HG03097 (cell line): ENCODE results near the gene PEX26.
"Not testable (repeated sequence)": the region's sequence is repeated elsewhere in the genome, so short reads cannot be mapped to it uniquely, and the experiment has no call there.

ENCODE experiments used
- ATAC-seq: cut with Tn5 transposase; IDR thresholded peaks from one replicate; pipeline ENCODE4 v1.9.1; 2021; ENCODE audit not compliant: unreplicated experiment, low FRiP score

The PEX26 gene

DNA sequence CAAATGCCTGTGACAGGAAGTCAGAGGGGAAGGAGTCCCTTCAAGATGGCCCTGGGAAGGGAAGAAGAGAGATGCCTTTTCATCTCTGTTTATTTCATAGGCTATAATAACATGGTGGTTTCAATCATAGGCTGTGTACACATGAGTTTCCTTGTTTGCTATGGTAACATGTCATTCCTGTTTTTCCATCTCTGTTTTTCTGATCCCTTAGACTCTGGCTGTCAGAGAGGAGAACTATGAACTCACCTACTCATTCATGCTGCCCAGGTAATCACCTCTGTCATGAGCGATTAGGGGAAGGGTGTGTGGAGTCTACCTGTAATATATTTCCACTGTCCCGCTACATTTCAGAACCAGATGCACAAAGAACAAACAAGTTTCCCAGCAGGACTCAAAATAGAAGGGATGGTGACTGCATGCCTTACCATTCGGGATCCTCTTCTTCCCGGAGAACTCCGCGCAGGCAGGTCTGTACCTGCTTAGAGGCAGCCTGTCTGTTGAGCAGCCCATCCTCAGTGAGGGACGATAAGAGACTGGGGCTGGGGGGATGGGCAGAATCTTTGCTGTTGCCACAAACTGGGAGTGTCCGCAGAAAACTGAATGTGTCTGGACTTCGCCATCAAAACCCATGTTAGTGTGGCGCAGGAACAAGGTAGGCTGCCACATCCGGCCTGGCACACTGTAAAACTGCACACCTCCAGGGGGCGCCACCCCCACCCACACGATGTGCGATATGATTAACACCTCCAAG lies 7.1 kb upstream of the PEX26 start:
- ATAC-seq, result no peak

GRCh38 chr22:18071307-18071967 lies 6.4 kb upstream of the PEX26 start:
- not testable (repeated sequence) for ATAC-seq

DNA sequence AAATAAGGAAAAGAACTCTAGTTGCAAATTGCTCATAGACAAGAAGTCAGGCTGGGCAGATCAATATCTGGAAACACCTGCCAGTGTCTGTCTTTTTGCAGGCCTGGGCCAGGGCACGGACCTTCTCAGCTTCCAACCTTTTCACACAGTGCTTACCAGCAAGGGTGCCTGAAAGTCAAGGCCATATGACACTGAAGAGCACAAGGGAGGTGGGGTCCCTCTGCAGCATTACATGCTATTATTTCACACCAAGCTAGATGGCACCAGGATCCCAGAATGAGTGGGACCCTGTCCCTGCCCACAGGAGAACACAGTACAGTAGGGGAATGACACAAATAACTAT lies 5.9 kb upstream of the PEX26 start:
- no peak for ATAC-seq

- ATAC-seq, result no peak
Measured at GRCh38 chr22:18073467-18073866, 4.3 kb upstream of the PEX26 start.

DNA sequence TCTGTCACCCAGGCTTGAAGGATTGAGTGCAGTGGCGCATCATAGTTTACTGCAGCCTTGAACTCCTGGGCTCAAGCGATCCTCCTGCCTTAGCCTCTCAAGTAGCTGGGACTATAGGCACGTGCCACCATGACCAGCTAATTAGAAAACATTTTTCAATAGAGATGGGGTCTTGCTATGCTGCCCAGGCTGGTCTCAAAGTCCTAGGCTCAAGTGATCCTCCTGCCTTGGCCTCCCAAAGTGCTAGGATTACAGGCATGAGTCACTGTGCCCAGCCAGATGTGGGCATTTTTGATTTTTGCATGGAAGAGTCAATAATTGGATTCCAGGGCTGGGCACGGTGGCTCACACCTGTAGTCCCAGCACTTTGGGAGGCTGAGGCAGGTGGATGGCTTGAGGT lies 3.9 kb upstream of the PEX26 start:
- not testable (repeated sequence) for ATAC-seq

DNA sequence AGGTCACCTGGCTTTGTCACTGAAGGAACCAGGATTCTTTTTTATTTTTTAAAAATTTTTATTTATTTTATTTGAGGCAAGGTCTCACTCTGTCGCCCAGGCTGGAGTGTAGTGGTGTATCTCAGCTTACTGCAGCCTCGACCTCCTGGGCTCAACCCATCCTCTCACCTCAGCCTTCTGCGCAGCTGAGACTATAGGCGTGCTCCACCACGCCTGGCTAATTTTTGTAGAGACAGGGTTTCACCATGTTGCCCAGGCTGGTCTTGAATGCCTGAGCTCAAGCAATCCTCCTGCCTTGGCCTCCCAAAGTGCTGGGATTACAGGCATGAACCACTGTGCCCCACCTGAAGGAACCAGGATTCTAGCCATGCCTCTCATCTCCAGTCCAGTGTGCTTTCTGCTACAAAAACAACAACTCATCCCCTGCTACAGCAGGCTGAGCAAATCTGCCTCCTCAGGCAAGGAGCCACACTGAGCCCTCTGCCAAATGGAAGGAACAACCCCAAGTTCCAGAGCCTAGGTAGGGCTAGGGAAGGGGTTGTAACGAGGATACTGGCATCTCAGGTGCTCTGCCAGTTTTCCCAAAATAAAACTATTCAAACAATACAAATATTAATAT lies 2.6 kb upstream of the PEX26 start:
- no peak for ATAC-seq

DNA sequence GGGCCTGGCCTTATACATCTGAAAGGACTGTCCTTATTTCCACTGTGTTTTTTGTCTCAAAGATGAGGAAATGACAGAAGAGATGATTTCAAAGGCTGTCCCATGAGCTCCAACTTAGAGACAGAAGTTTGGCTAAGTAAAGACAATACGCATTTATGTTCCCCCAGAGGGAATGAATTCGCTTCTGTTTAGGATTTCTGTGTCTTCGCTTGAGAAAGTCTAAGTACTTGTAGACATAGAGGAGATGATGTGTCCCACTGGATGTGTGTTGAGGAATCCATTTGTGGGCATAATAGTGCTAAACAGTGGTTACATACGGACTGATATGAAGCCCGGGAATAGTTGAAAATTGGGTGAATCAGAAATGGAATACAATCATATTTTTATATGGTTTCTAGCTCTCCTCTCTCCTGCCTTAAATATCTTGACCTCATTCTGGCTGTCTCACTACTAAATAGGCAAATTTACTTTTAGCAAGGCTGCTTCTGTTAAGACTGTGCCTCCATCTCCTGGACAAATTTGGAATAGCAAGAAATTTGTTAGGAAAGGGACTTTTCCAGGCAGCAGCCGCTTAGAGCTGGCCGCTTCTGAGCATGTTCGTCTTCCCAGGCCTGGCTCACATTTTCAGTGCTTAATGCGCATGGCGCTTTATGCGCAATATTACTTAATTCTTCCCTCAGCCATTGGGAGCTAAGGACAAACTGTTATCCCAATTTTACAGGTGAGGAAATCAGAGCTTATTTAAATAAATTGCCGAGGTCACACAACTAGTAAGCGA lies 1.9 kb upstream of the PEX26 start:
- no peak for ATAC-seq

- no peak for ATAC-seq
Measured at GRCh38 chr22:18077087-18077638, 627 bp upstream of the PEX26 start.

- ATAC-seq, result peak; percentile 17
Measured at GRCh38 chr22:18078329-18079041, 695 bp downstream of the PEX26 start.

- no peak for ATAC-seq
Measured at GRCh38 chr22:18079706-18080233, 2.0 kb downstream of the PEX26 start.

GRCh38 chr22:18081416-18081815 lies 3.6 kb downstream of the PEX26 start:
- ATAC-seq, result no peak

DNA sequence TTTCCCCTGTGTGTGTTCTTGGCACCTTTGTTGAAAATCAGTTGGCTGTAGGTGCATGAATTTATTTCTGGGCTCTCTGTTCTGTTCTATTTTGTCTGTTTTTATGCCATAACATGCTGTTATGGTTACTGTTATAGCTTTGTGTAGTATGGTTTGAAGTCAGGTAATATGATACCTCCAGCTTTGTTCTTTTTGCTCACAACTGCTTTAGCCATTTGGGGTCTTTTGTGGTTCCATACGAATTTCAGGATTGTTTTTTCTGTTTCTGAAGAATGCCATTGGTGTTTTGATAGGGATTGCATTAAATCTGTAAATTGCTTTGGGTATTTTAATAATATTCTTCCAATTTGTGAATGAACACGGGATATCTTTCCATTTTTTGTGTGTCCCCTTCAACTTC lies 4.7 kb downstream of the PEX26 start:
- no peak for ATAC-seq

GRCh38 chr22:18083406-18083805 lies 5.6 kb downstream of the PEX26 start:
- ATAC-seq, result no peak

DNA sequence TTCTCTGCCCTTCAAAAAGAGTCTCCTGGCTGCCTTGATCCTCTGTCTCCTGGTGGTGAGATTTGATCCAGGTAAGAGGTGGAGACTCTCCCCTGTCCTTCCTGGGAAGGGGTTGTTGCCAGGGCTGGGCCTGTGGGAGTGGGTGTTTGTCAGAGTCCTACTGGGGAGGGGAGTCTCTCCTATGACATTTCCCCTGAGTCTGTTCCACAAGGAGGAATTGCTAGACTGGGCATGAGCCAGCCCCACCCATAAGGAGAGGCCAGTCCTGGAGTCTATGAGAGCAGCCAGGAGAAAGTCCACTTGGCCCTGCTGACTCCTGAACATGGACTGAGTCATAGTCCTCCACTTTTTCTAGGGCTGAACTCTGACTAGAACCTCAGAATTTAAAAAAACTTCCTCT lies 7.4 kb downstream of the PEX26 start:
- ATAC-seq, result no peak

GRCh38 chr22:18087350-18087855 lies 9.6 kb downstream of the PEX26 start:
- no peak for ATAC-seq

- ATAC-seq, result peak; percentile 51
Measured at GRCh38 chr22:18088825-18089568, 11.2 kb downstream of the PEX26 start.

- ATAC-seq, result no peak
Measured at GRCh38 chr22:18090286-18090685, 12.5 kb downstream of the PEX26 start.

DNA sequence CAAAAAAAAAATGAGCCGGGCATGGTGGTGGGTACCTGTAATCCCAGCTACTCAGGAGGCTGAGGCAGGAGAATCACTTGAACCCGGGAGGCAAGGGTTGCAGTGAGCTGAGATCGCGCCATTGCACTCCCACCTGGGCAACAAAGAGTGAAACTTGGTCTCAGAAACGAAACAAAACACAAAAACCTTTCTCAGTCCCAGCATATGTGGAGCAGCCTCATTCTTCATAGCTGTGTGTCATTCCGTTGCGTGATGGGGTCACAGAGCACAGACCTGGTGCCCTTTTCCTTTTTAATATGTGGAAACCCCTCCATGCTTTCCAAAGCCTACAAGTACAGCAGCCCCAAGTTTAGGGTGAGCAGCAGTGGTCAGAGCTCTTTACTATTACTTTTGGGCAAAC lies 13.7 kb downstream of the PEX26 start:
- no peak for ATAC-seq

GRCh38 chr22:18091916-18092526 lies 14.2 kb downstream of the PEX26 start:
- ATAC-seq, result no peak
